SH-SY5Y (cell line): ENCODE measurements around the gene KLF9.

Experiments
- GATA2 ChIP-seq: IDR thresholded peaks from 2 replicates; pipeline ENCODE4 v1.6.1; 2011; ENCODE audit warnings: mild to moderate bottlenecking, low read depth, low read length
- GATA3 ChIP-seq: IDR thresholded peaks from 2 replicates; pipeline ENCODE4 v1.6.1; 2011; ENCODE audit warnings: low read depth, mild to moderate bottlenecking, low read length, moderate library complexity

- no peak for TF ChIP-seq GATA2
- no peak for TF ChIP-seq GATA3
Observed at GRCh38 chr9:70404261-70404660, 10.2 kb downstream of the KLF9 start.
